GM08714 (cell line): ENCODE results near the gene EGLN1.
A peak's percentile ranks its signal among the peaks of the same experiment; 100 is the strongest.

Experiments
- H3K4me3 ChIP-seq: fragments of 200-500 bp; sonication (Bioruptor generic); 2 replicates; pipeline ENCODE4 v1.5.1; 2014; ENCODE audit warnings: mild to moderate bottlenecking, low read length, inconsistent platforms
- ZNF274 ChIP-seq: IDR thresholded peaks from 2 replicates; pipeline ENCODE4 v1.6.1; 2012; ENCODE audit warnings: mild to moderate bottlenecking, low read depth, low read length

Gene EGLN1

GRCh38 chr1:231347961-231348360 is 74.1 kb downstream of the EGLN1 start:
- H3K4me3 ChIP-seq = no peak overlapping the region
- TF ChIP-seq ZNF274 = no peak

GRCh38 chr1:231340328-231341013 is 81.6 kb downstream of the EGLN1 start:
- no peak overlapping the region for H3K4me3 ChIP-seq
- TF ChIP-seq ZNF274 = no peak

- peak within 1 kb of the TSS; percentile 81 for H3K4me3 ChIP-seq
- no peak for TF ChIP-seq ZNF274
These were observed 83.6 kb downstream of the EGLN1 start, which contains the start of gene SPRTN for GRCh38 chr1:231338270-231339128. Gene SPRTN (plus strand): TSS chr1:231338293. CDS start chr1:231338384, 91 bp downstream.

- TF ChIP-seq ZNF274 = no peak
- H3K4me3 ChIP-seq = peak within 1 kb of the TSS; percentile 81
These were observed 84.4 kb downstream of the EGLN1 start, which contains the start of gene EXOC8 for GRCh38 chr1:231337472-231338269. Gene EXOC8 (minus strand): TSS chr1:231337852. CDS start chr1:231337745, 107 bp downstream.

DNA sequence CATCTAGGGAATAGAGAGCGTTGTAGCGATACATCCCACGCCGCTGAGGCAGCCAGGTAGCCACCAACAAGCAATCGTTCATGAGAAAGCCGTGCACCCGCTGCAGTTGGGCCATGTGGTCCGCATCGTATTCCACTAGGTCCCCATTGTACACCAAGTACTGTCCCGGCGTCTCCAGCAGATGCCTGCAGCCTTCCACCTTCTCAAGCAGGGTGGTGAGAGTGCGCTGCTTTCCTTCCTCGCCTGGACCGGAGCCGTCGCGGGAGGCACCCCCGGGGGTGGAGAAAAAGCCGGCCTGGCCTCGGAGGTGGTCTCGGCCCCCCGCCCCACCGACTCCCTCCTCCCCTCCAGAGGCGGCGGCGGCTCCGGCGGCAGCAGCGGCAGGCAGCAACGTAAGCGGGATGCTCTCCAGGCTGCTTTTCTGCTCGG is 85.0 kb downstream of the EGLN1 start:
- peak overlapping the region; percentile 81 for H3K4me3 ChIP-seq
- no peak for TF ChIP-seq ZNF274

GRCh38 chr1:231335663-231336602 is 86.2 kb downstream of the EGLN1 start:
- no peak for TF ChIP-seq ZNF274
- H3K4me3 ChIP-seq = peak overlapping the region; percentile 81

DNA sequence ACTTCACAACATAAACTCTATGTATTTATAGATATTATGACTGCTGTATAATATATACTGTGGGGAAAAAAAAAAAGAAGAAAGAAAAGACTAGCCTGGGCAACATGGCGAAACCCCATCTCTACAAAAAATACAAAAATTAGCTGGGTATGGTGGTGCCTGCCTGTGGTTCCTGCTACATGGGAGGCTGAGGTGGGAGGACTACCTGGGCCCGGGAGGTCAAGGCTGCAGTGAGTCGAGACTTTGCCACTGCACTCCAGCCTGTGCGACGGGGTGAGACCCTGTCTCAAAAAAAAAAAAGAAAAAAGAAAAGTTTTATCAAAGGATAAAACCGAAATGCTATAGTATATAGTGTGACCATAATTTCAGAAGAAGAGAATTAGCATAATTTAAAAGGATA is 87.1 kb downstream of the EGLN1 start:
- TF ChIP-seq ZNF274 = no peak
- peak overlapping the region; percentile 39 for H3K4me3 ChIP-seq

DNA sequence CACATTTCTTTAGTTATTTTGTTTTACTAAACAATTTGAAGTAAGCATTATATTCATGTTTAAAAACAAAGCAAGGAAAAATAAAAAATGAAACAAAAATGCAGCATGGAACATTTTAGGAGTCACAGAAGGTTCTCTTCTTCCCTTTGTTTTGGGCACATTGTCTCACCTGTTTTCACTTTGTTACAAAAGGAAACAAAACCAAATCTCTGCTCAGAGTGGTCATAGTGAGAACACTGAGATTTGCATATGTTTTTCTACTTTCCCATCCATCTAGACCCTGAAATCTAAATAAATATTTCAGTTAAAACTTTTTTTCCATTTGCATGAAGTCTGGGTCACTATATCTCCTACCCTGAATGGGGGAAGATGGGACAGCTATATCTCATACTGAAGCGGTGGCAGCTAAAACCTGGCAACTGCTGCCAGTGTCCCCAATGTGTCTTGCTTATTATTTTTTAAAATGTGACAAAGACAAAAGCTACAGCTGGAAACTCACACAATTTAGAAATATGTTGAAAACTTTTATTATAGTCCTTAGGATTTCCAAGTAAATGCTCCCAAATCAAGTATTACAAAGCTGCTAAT is 87.9 kb downstream of the EGLN1 start:
- no peak for TF ChIP-seq ZNF274
- peak overlapping the region; percentile 39; the same call in 1 of the 2 replicates for H3K4me3 ChIP-seq

- no peak for TF ChIP-seq ZNF274
- no peak overlapping the region; the same call in 1 of the 2 replicates for H3K4me3 ChIP-seq
These were observed 89.3 kb downstream of the EGLN1 start for GRCh38 chr1:231332761-231333160.

GRCh38 chr1:231329483-231329882 is 92.6 kb downstream of the EGLN1 start:
- H3K4me3 ChIP-seq = no peak overlapping the region
- no peak for TF ChIP-seq ZNF274

- no peak for TF ChIP-seq ZNF274
- H3K4me3 ChIP-seq = no peak overlapping the region
These were observed 94.5 kb downstream of the EGLN1 start for GRCh38 chr1:231327617-231328016.

- H3K4me3 ChIP-seq = no peak overlapping the region
- no peak for TF ChIP-seq ZNF274
These were observed 95.8 kb downstream of the EGLN1 start for GRCh38 chr1:231326248-231326647.

DNA sequence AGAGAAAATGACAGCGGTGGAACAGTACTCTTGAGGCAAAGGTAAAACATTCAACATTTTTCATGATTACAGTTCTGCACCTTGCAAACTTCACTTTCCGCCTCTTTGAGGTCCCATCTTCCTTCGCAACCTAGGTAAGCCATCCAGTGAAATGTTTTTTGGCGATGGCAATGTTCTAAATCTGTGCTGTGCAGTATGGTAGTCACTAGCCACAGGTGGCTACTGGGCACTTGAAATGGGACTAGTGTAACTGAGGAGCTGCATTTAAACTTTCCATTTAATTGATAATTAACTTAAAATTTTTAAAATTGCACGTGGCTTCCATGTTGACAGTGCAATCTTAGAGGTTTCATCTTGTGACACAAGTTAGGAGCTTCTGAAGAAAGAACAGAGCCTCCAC is 97.4 kb downstream of the EGLN1 start:
- TF ChIP-seq ZNF274 = no peak
- no peak overlapping the region for H3K4me3 ChIP-seq
